Measurements from ENCODE around the gene GORAB.

GRCh38 chr1:170494369-170494768 is 37.6 kb upstream of the GORAB start:
- TF ChIP-seq CTCF (IDR thresholded peaks at IDR 0.05) (no peak), POLR2A (IDR thresholded peaks at IDR 0.05) (no peak)
